PC-9 (cell line): ENCODE data around the gene PITPNM2.

Experiments used
- EZH2 ChIP-seq: fragments of 200-600 bp; sonication (generic); IDR thresholded peaks from 2 replicates; pipeline ENCODE4 v1.8.0; 2017; ENCODE audit warnings: antibody characterized with exemption, low read depth
- TF ChIP-seq, protein P1 (sequence below): fragments of 200-600 bp; sonication (generic); conservative IDR thresholded peaks from 2 replicates; pipeline ENCODE4 v1.6.1; 2017; ENCODE audit warnings: mixed run types, antibody characterized with exemption, mild to moderate bottlenecking, moderate library complexity

DNA sequence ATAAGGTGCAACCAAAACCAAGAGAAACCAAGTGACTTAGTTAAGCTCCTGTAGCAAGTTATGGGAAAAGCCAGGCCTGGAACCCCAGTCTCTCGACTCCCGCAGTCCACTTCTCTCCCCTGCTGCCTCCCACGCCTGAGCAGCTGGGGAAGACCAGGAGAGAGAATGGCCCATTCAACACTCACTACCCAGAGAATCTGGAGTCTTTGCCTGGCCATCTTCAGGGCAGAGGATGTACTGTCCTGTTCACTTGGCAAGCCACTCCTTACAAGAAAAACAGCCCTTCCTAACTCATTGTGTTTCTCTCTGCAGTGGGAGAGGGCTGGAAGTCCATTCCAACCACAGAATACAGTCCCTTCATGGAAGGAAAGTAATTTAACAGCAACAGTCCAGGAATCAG lies 1.8 kb downstream of the PITPNM2 start:
- TF ChIP-seq, protein P1, sequence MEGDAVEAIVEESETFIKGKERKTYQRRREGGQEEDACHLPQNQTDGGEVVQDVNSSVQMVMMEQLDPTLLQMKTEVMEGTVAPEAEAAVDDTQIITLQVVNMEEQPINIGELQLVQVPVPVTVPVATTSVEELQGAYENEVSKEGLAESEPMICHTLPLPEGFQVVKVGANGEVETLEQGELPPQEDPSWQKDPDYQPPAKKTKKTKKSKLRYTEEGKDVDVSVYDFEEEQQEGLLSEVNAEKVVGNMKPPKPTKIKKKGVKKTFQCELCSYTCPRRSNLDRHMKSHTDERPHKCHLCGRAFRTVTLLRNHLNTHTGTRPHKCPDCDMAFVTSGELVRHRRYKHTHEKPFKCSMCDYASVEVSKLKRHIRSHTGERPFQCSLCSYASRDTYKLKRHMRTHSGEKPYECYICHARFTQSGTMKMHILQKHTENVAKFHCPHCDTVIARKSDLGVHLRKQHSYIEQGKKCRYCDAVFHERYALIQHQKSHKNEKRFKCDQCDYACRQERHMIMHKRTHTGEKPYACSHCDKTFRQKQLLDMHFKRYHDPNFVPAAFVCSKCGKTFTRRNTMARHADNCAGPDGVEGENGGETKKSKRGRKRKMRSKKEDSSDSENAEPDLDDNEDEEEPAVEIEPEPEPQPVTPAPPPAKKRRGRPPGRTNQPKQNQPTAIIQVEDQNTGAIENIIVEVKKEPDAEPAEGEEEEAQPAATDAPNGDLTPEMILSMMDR, result no peak
- TF ChIP-seq EZH2, result no peak
